Measurements from ENCODE around the gene RPS17. TPM values are rescaled to one million over a fixed set of nuclear protein-coding genes. Genes with fewer than 3 reads are reported as not detected.

Gene RPS17
- total RNA-seq, 2 donors from 2014 or later = 1,918 to 2,023 TPM

DNA sequence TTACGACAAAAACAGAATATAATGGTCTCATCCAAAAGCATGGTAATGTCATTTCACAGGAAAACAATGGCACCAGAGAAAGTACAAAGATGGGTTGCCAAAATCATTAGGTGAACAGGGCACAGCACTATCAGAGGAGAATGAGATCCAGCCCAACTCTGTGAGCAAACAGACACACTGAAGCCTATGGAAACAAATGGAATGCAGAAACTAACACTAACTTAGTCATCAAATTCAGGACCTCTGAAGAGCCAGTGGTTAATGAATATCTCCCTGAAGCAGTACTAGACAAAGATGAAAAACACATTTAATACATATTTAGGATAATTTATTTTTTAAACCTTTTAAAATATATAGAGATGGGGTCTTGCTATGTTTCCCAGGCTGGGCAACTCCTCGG, 14.6 kb upstream of the RPS17 start:
- no peaks in the 10 kb centered on the region for H3K9me3 ChIP-seq (ENCODE audit: control insufficient read depth, low read length)
- TF ChIP-seq CTCF (conservative IDR thresholded peaks at IDR 0.05) = no peak
- Mint-ChIP-seq H3K9me3 (no peaks in the 10 kb centered on the region), H3K27me3 (ENCODE audit: insufficient read depth) (peaks cover 9% of the 10 kb centered on the region), H3K4me3 (no peak overlapping the region), H3K36me3 (ENCODE audit: low read depth) (no peaks in the 10 kb centered on the region), H3K4me1 (peaks cover 8% of the 10 kb centered on the region), H3K27ac (no peak overlapping the region)
- H3K4me3 ChIP-seq (ENCODE audit: low read length) = no peak overlapping the region
- 90 to 98% methylated on average over 2 of the region's 2 CpGs for WGBS, 2 experiments (ENCODE audit: insufficient coverage in 1 of 2, insufficient read length in 1 of 2)
- H3K27ac ChIP-seq (ENCODE audit: low read depth, low read length) = no peak overlapping the region
- no peak for DNase-seq
- H3K27me3 ChIP-seq (ENCODE audit: control insufficient read depth, insufficient read depth, low read length, poor library complexity, severe bottlenecking) = no peaks in the 10 kb centered on the region
- H3K4me1 ChIP-seq (ENCODE audit: control insufficient read depth, insufficient read depth, low read length) = peaks cover 10% of the 10 kb centered on the region
- H3K36me3 ChIP-seq (ENCODE audit: control insufficient read depth, insufficient read depth, low read length) = no peaks in the 10 kb centered on the region
- no peak overlapping the region for H3K9ac ChIP-seq (ENCODE audit: extremely low read depth, low read length, poor library complexity, severe bottlenecking)

- H3K4me1 Mint-ChIP-seq = peaks cover 8% of the 10 kb centered on the region
- WGBS, 2 experiments (ENCODE audit: insufficient coverage in 1 of 2, insufficient read length in 1 of 2) = 90 to 100% methylated on average over 1 of the region's 1 CpG
- peaks cover 9% of the 10 kb centered on the region for H3K27me3 Mint-ChIP-seq (ENCODE audit: insufficient read depth)
- H3K36me3 Mint-ChIP-seq (ENCODE audit: low read depth) = no peaks in the 10 kb centered on the region
- Histone ChIP-seq H3K9ac (ENCODE audit: extremely low read depth, low read length, poor library complexity, severe bottlenecking) (no peak overlapping the region), H3K36me3 (ENCODE audit: control insufficient read depth, insufficient read depth, low read length) (no peaks in the 10 kb centered on the region), H3K27ac (ENCODE audit: low read depth, low read length) (no peak overlapping the region), H3K4me1 (ENCODE audit: control insufficient read depth, insufficient read depth, low read length) (peaks cover 9% of the 10 kb centered on the region), H3K4me3 (ENCODE audit: low read length) (no peak overlapping the region), H3K9me3 (ENCODE audit: control insufficient read depth, low read length) (no peaks in the 10 kb centered on the region), H3K27me3 (ENCODE audit: control insufficient read depth, insufficient read depth, low read length, poor library complexity, severe bottlenecking) (no peaks in the 10 kb centered on the region)
- TF ChIP-seq CTCF (conservative IDR thresholded peaks at IDR 0.05) = no peak
- no peak overlapping the region for H3K4me3 Mint-ChIP-seq
- no peak overlapping the region for H3K27ac Mint-ChIP-seq
- no peaks in the 10 kb centered on the region for H3K9me3 Mint-ChIP-seq
- no peak for DNase-seq
These were observed 14.1 kb upstream of the RPS17 start for GRCh38 chr15:82554351-82554750.

- 94% methylated on average over 1 of the region's 1 CpG; no CpG with 5 or more reads in 1 of the 2 experiments for whole genome bisulfite sequencing, 2 experiments (ENCODE audit: insufficient coverage in 1 of 2, insufficient read length in 1 of 2)
- H3K27ac ChIP-seq (ENCODE audit: low read depth, low read length) = no peak overlapping the region
- H3K27me3 ChIP-seq (ENCODE audit: control insufficient read depth, insufficient read depth, low read length, poor library complexity, severe bottlenecking) = no peaks in the 10 kb centered on the region
- peaks cover 9% of the 10 kb centered on the region for H3K4me1 ChIP-seq (ENCODE audit: control insufficient read depth, insufficient read depth, low read length)
- no peak overlapping the region for H3K9ac ChIP-seq (ENCODE audit: extremely low read depth, low read length, poor library complexity, severe bottlenecking)
- H3K4me3 ChIP-seq (ENCODE audit: low read length) = no peak overlapping the region
- H3K36me3 ChIP-seq (ENCODE audit: control insufficient read depth, insufficient read depth, low read length) = no peaks in the 10 kb centered on the region
- no peak for TF ChIP-seq CTCF (conservative IDR thresholded peaks at IDR 0.05)
- peaks cover 8% of the 10 kb centered on the region for H3K4me1 Mint-ChIP-seq
- H3K36me3 Mint-ChIP-seq (ENCODE audit: low read depth) = no peaks in the 10 kb centered on the region
- DNase-seq = no peak
- H3K27ac Mint-ChIP-seq = no peak overlapping the region
- H3K27me3 Mint-ChIP-seq (ENCODE audit: insufficient read depth) = peaks cover 9% of the 10 kb centered on the region
- no peak overlapping the region for H3K4me3 Mint-ChIP-seq
- no peaks in the 10 kb centered on the region for H3K9me3 ChIP-seq (ENCODE audit: control insufficient read depth, low read length)
- H3K9me3 Mint-ChIP-seq = no peaks in the 10 kb centered on the region
These were observed 13.6 kb upstream of the RPS17 start for GRCh38 chr15:82553846-82554245.

Data from endodermal cell (in vitro differentiated cells).